K562 (cell line): ENCODE measurements around the gene EGF. TPM values are rescaled to one million over a fixed set of nuclear protein-coding genes. Genes with fewer than 3 reads are reported as not detected.
A peak's percentile ranks its signal among the peaks of the same experiment; 100 is the strongest.

Source experiments
- DEAF1 ChIP-seq: fragments of 450-650 bp; formaldehyde crosslinking; IDR thresholded peaks from 2 replicates; pipeline ENCODE4 v1.4.0; 2020; ENCODE audit warnings: mild to moderate bottlenecking, moderate library complexity
- DLX4 ChIP-seq: fragments of 250-450 bp; sonication (Bioruptor Pico); IDR thresholded peaks from 2 replicates; pipeline ENCODE4 v1.6.1; 2021; ENCODE audit warnings: mild to moderate bottlenecking
- DPF2 ChIP-seq: fragments of 450-650 bp; IDR thresholded peaks from 2 replicates; pipeline ENCODE4 v1.6.1; 2016
- ESRRA ChIP-seq: fragments of 450-650 bp; IDR thresholded peaks from 2 replicates; pipeline ENCODE4 v1.6.1; 2014; ENCODE audit warnings: low read depth, mild to moderate bottlenecking, moderate library complexity, borderline replicate concordance
- FOXJ2 ChIP-seq: fragments of 200-800 bp; sonication (Bioruptor generic); IDR thresholded peaks from 2 replicates; pipeline ENCODE4 v1.6.1; 2016; ENCODE audit warnings: missing genetic modification characterization, missing compliant biosample characterization
- GABPB1 ChIP-seq: sonication (generic); formaldehyde crosslinking; IDR thresholded peaks from 2 replicates; pipeline ENCODE4 v1.8.0; 2022; ENCODE audit warnings: mild to moderate bottlenecking, missing genetic modification reagents
- HMGN3 ChIP-seq: IDR thresholded peaks from 2 replicates; pipeline ENCODE4 v1.6.1; 2011; ENCODE audit warnings: borderline replicate concordance, low read depth, mild to moderate bottlenecking, mixed read lengths, low read length; ENCODE audit not compliant: insufficient read length; ENCODE audit errors: extremely low read depth
- ILK ChIP-seq: fragments of 450-650 bp; IDR thresholded peaks from 2 replicates; pipeline ENCODE4 v1.6.1; 2016; ENCODE audit warnings: missing genetic modification characterization, low read depth, mild to moderate bottlenecking, missing compliant biosample characterization, moderate library complexity, borderline replicate concordance
- MEF2D ChIP-seq: conservative IDR thresholded peaks from 2 replicates; pipeline ENCODE4 v1.6.1; 2016; ENCODE audit warnings: low read depth, missing genetic modification characterization, missing compliant biosample characterization
- NELFE ChIP-seq: IDR thresholded peaks from 2 replicates; pipeline ENCODE4 v1.6.1; 2011; ENCODE audit warnings: mild to moderate bottlenecking; ENCODE audit not compliant: insufficient read depth, insufficient read length
- NR1H2 ChIP-seq: sonication (generic); formaldehyde crosslinking; IDR thresholded peaks from 2 replicates; pipeline ENCODE4 v1.4.0; 2020; ENCODE audit warnings: mild to moderate bottlenecking, missing genetic modification reagents
- PKNOX1 ChIP-seq: fragments of 450-650 bp; IDR thresholded peaks from 2 replicates; pipeline ENCODE4 v1.6.1; 2016
- RB1 ChIP-seq: fragments of 450-650 bp; IDR thresholded peaks from 2 replicates; pipeline ENCODE4 v1.6.1; 2017; ENCODE audit warnings: low read depth, mild to moderate bottlenecking
- VEZF1 ChIP-seq: fragments of 200-800 bp; sonication (Bioruptor generic); IDR thresholded peaks from 2 replicates; pipeline ENCODE4 v1.6.1; 2017; ENCODE audit warnings: missing genetic modification characterization, missing compliant biosample characterization
- XRCC3 ChIP-seq: fragments of 450-650 bp; IDR thresholded peaks from 2 replicates; pipeline ENCODE4 v1.6.1; 2017; ENCODE audit warnings: mild to moderate bottlenecking, moderate library complexity
- XRCC5 ChIP-seq: fragments of 200-400 bp; formaldehyde crosslinking; IDR thresholded peaks from 2 replicates; pipeline ENCODE4 v1.6.1; 2017; ENCODE audit warnings: low read depth, mild to moderate bottlenecking, low read length
- ZFP91 ChIP-seq: sonication (generic); formaldehyde crosslinking; IDR thresholded peaks from 2 replicates; pipeline ENCODE4 v1.8.0; 2022; ENCODE audit warnings: mild to moderate bottlenecking, missing genetic modification reagents
- ZNF444 ChIP-seq: fragments of 250-450 bp; sonication (Bioruptor Pico); IDR thresholded peaks from 2 replicates; pipeline ENCODE4 v1.4.0; 2020; ENCODE audit warnings: mild to moderate bottlenecking, moderate library complexity
- ZNF512 ChIP-seq: IDR thresholded peaks from 2 replicates; pipeline ENCODE4 v1.6.1; 2016; ENCODE audit warnings: missing genetic modification characterization, missing compliant biosample characterization
- ZNF586 ChIP-seq: fragments of 450-650 bp; formaldehyde crosslinking; conservative IDR thresholded peaks from 2 replicates; pipeline ENCODE4 v1.4.0; 2020; ENCODE audit warnings: mild to moderate bottlenecking, moderate library complexity
- polyA plus RNA-seq, 8 experiments: library from polyadenylated mRNA; depleted of rRNA in 4 of 8; stranded (reverse) in 5 of 8; unstranded in 3 of 8; fragments of >200 nt; fragmentation: Nextera tagmentation in 2 of 8; fragmentation: Illumina TruSeq in 1 of 8; extraction: Ambion mirVana in 2 of 8; extraction: Trizol in 1 of 8; gene quantifications; 2 replicates each; pipeline versions ENCODE4 v1.2.1 to v1.2.3, GENCODE V29; 2011 to 2014; ENCODE audit warnings: inconsistent platforms in 1 of 8, missing spikeins in 1 of 8
- total RNA-seq, 7 experiments: library from RNA; depleted of rRNA in 6 of 7; stranded (reverse); fragments of >200 nt in 6 of 7; fragmentation: Illumina TruSeq in 2 of 7; extraction: Trizol in 2 of 7; gene quantifications; 2 replicates each; pipeline versions ENCODE4 v1.2.1 to v1.2.3, GENCODE V29; 2011 to 2021; ENCODE audit warnings: low replicate concordance in 1 of 7

EGF gene
- total and polyA plus RNA-seq, 9 of the 15 experiments (the other 6 are each of a cell fraction or from before 2014, with no cell fraction given), result 0.32 to 3.1 (median 1.3) TPM

GRCh38 chr4:109912706-109913595 is at the start of gene EGF (continued):
- TF ChIP-seq ZNF512 (tag) (no peak), DEAF1 (CRISPR knock-in tag) (no peak), PKNOX1 (peak; percentile 67), FOXJ2 (tag) (0 out of 2 replicates have a peak, but pooled peaks have one; percentile 35), ZNF444 (CRISPR knock-in tag) (no peak), DPF2 (peak; percentile 58), ZNF586 (CRISPR knock-in tag) (no peak), XRCC5 (no peak), GABPB1 (CRISPR knock-in tag) (no peak; the same call in 1 of the 2 replicates), XRCC3 (no peak), HMGN3 (no peak), ESRRA (no peak), RB1 (no peak), ILK (tag) (no peak), NELFE (no peak), MEF2D (tag) (no peak), NR1H2 (CRISPR knock-in tag) (no peak), ZFP91 (CRISPR knock-in tag) (no peak), DLX4 (CRISPR knock-in tag) (no peak), VEZF1 (CRISPR knock-in tag) (no peak)
